GM10248 (cell line): ENCODE data around the gene BACH2.

Experiments
- CTCF ChIA-PET: fragments of 300-600 bp; sonication (Branson Sonifier 250); formaldehyde crosslinking; extraction: SDS; loops from one replicate; lab custom pipeline; 2021; ENCODE audit warnings: antibody characterized with exemption; lab: Yijun Ruan, JAX
- POLR2A ChIA-PET: fragments of 350-650 bp; sonication (Branson Sonifier 250); formaldehyde crosslinking; extraction: SDS; loops from one replicate; lab custom pipeline; 2020; ENCODE audit warnings: antibody characterized with exemption; lab: Yijun Ruan, JAX
- DNase-seq: peaks from one replicate; pipeline ENCODE4 v3.0.0; 2012; ENCODE audit errors: extremely low spot score
- CTCF ChIP-seq: IDR thresholded peaks from 2 replicates; pipeline ENCODE4 v1.5.1; 2012; ENCODE audit warnings: mild to moderate bottlenecking, low read depth; ENCODE audit errors: extremely low read depth, missing control alignments, control extremely low read depth

Gene BACH2

GRCh38 chr6:90195094-90195829, 101.4 kb downstream of the BACH2 start:
- ChIA-PET POLR2A (no interaction called here), CTCF (no interaction called here)
- no peak for DNase-seq
- TF ChIP-seq CTCF, result no peak

DNA sequence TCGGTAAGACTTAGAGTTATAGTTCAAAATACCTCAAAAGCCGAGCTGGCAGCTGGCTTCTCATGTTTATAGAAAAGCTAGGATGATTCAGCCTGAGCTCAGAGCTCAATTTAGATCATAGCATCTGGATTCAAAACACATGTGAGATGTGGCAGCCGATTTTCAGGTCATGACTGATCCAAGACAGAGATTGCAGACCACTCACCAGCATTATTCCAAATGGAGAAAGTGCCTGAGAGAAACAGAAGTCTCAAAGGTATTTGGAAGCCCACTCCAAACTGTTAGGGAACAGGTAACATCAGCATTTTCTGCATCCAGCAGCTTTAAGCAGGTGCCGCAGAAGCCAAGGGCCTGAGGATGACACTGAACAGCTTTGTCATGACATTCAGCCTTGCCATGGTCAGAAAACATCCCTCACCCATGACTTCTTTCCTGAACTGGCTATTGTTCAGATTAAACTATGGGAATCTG, 102.2 kb downstream of the BACH2 start:
- POLR2A ChIA-PET, result no interaction called here

DNA sequence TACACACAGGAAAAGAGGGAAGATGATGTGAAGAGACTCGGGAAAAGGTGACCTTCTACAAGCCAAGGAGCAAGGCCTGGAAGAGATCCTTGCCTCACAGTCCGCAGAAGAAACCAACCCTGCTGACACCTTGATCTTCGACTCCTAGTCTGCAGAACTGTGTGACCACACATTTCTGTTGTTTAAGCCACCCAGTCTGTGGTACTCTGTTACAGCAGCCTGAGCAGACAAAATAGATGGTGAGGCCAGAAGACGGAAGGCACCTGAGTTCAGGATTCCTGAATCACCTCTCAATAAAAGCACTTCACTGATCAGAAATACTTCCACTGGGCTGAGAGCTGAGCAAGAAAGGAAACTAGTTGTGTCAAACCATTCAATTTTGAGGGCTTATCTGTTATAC, 103.3 kb downstream of the BACH2 start:
- TF ChIP-seq CTCF, result no peak
- CTCF ChIA-PET, result interaction anchor here (2.0 kb wide), 1 partner anchor 10 kb away, joined by 4 read pairs; no protein-coding TSS in a partner anchor

More for the DNA sequence above, 102.2 kb downstream of the BACH2 start:
- DNase-seq, result no peak
- CTCF ChIA-PET, result no interaction called here
- no peak for TF ChIP-seq CTCF

GRCh38 chr6:90192857-90193256, 103.8 kb downstream of the BACH2 start:
- DNase-seq, result no peak
- POLR2A ChIA-PET, result no interaction called here
- TF ChIP-seq CTCF, result no peak
- CTCF ChIA-PET, result interaction anchor here (2.0 kb wide), 1 partner anchor 9 kb away, joined by 4 read pairs; no protein-coding TSS in a partner anchor

More for the DNA sequence above, 103.3 kb downstream of the BACH2 start:
- DNase-seq, result no peak
- POLR2A ChIA-PET, result no interaction called here

DNA sequence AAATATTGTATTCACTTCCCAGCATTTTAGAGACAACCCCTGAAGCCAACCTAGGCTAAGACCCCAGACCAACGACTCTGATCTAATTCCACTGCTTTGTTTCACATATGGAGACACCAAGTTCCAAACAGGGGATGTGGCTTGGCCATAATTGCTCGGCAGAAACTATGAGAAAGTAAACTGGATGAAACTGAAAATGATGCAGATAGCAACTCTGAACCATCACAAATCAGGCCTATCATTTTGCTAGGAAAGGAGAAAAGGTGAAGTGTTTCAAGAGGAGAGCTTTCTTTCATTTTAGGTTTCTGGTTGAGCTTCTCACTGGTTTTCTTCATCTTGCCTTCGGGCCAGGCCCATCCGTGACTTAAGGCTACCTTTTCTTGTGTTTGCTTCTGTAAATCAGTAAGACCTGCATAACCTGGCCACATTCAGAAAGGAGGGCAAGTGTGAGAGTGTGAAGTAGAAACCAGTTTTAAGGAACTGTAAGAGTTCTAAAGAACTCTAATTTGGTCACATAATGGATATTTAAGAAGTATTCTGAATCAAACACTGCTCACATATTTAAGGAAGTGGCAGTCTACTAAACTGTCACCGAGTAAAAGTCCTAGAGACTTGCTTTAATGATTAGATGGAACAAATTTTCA, 105.8 kb downstream of the BACH2 start:
- no peak for DNase-seq
- ChIA-PET CTCF (no interaction called here), POLR2A (no interaction called here)
- TF ChIP-seq CTCF, result no peak

DNA sequence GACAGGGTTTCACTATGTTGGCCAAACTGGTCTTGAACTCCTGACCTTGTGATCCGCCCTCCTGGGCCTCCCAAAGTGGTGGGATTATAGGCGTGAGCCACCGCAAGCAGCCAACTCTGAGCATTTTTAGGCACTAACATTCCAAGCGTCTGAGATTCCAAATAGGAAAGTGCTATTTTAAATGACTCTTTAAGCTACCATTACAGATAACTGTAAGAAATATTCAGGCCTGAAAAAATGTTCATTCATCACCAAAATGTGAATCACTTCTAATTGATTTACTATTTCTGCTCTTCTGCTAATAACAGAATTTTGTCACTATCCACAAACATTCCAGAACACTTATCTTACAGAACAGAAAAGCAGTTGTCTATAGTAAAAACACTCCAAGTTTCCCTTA, 106.5 kb downstream of the BACH2 start:
- ChIA-PET CTCF (interaction anchor here (1.0 kb wide), 1 partner anchor 9 kb away, joined by 3 read pairs; no protein-coding TSS in a partner anchor), POLR2A (no interaction called here)
- no peak for DNase-seq
- no peak for TF ChIP-seq CTCF
